Measurements from ENCODE around the gene TRIM9.

DNA sequence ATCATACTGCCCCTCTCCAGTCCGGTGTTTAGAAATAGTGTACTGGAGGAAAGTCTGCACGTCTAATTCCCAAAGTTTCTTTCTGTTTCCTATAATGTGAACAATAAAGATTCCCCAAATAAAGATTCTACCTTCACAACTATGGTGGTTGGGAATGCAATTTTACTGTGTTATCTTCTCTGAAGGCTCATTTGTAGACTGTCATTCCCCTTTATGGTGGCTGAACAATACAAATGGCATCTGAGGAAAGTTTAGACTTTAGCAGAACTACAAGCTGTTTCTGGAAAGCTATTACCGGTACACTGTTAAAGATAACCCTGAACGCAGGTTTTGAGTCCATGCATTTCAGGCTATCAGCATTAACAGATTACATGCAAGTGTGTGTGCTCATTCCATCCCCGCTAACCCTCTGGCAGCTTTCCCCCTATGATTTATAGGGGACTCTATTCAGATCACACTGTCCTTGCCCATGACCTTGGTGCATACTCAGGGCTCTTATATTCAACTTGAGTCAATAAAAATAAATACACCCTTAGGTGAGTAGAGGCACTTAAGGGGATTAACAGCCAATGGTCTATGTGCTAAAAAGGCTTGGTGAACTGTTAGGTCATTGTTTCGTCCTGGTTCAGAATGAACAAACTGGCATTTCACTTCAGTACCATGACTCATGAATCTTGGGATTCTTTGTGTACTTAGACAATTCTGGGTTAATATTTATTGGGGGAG is 89.9 kb downstream of the TRIM9 start:
- TF ChIP-seq CTCF (IDR thresholded peaks at IDR 0.05) (no peak), POLR2A (IDR thresholded peaks at IDR 0.05) (no peak)

Measured in ovary (tissue), 3 donors.